GM23248 (cell line): ENCODE measurements around the gene MANF. TPM values are rescaled to one million over a fixed set of nuclear protein-coding genes. Genes with fewer than 3 reads are reported as not detected.

Experiments used
- DNase-seq: peaks from one replicate; pipeline ENCODE4 v3.0.0-alpha.2; 2015
- H2AFZ ChIP-seq: fragments of 200-600 bp; sonication (generic); 2 replicates; pipeline ENCODE4 v1.6.1; 2016; ENCODE audit warnings: antibody characterized with exemption
- H3F3A ChIP-seq: fragments of 200-600 bp; sonication (generic); 2 replicates; pipeline ENCODE4 v1.6.1; 2016; ENCODE audit warnings: mild to moderate bottlenecking, antibody characterized with exemption, mixed run types; ENCODE audit not compliant: insufficient read depth
- H3K27ac ChIP-seq: fragments of 200-600 bp; sonication (generic); 2 replicates; pipeline ENCODE4 v1.5.1; 2016; ENCODE audit warnings: mild to moderate bottlenecking
- H3K27me3 ChIP-seq: fragments of 200-600 bp; sonication (generic); replicated peaks from 2 replicates; pipeline ENCODE4 v1.6.1; 2016; ENCODE audit warnings: mild to moderate bottlenecking; ENCODE audit not compliant: insufficient read depth
- H3K36me3 ChIP-seq: fragments of 200-600 bp; sonication (generic); 2 replicates; pipeline ENCODE4 v1.6.1; 2016; ENCODE audit warnings: low read depth, mild to moderate bottlenecking
- H3K4me1 ChIP-seq: fragments of 200-600 bp; sonication (generic); 2 replicates; pipeline ENCODE4 v1.6.1; 2016; ENCODE audit warnings: mild to moderate bottlenecking; ENCODE audit not compliant: insufficient read depth
- H3K4me2 ChIP-seq: fragments of 200-600 bp; sonication (generic); one replicate; pipeline ENCODE4 v1.6.1; 2016; ENCODE audit warnings: mild to moderate bottlenecking; ENCODE audit not compliant: unreplicated experiment
- H3K4me3 ChIP-seq: fragments of 200-600 bp; sonication (generic); 2 replicates; pipeline ENCODE4 v1.5.1; 2016; ENCODE audit warnings: mild to moderate bottlenecking
- H3K79me2 ChIP-seq: fragments of 200-600 bp; sonication (generic); 2 replicates; pipeline ENCODE4 v1.6.1; 2016; ENCODE audit warnings: mild to moderate bottlenecking; ENCODE audit not compliant: insufficient read depth
- H3K9ac ChIP-seq: fragments of 200-600 bp; sonication (generic); 2 replicates; pipeline ENCODE4 v1.6.1; 2016; ENCODE audit warnings: mild to moderate bottlenecking
- H3K9me2 ChIP-seq: fragments of 200-600 bp; sonication (generic); 2 replicates; pipeline ENCODE4 v1.6.1; 2016; ENCODE audit warnings: mixed run types, mild to moderate bottlenecking, moderate library complexity; ENCODE audit not compliant: insufficient read depth
- H3K9me3 ChIP-seq: fragments of 200-600 bp; sonication (generic); one replicate; pipeline ENCODE4 v1.6.1; 2017; ENCODE audit warnings: low read depth
- H4K20me1 ChIP-seq: fragments of 200-600 bp; sonication (generic); 2 replicates; pipeline ENCODE4 v1.6.0; 2016; ENCODE audit not compliant: insufficient read depth
- EZH2 ChIP-seq: fragments of 200-600 bp; sonication (generic); IDR thresholded peaks from 2 replicates; pipeline ENCODE4 v1.6.1; 2018; ENCODE audit warnings: antibody characterized with exemption, mild to moderate bottlenecking; ENCODE audit not compliant: insufficient read depth, poor library complexity, severe bottlenecking
- EZH2phosphoT487 ChIP-seq: fragments of 200-600 bp; sonication (generic); IDR thresholded peaks from 2 replicates; pipeline ENCODE4 v1.6.1; 2018; ENCODE audit warnings: antibody characterized with exemption, moderate library complexity, mild to moderate bottlenecking, low read depth; ENCODE audit not compliant: insufficient read depth
- WGBS, 2 experiments: methylation state at CpG; one replicate each; pipeline ENCODE4 v1.1.6; 2015 to 2017; ENCODE audit warnings: low lambda C conversion rate in 2 of 2, low coverage in 1 of 2; ENCODE audit errors: missing lambda C conversion rate in 2 of 2; 5-methylcytosine and 5-hydroxymethylcytosine counted together
- in situ Hi-C: fragments of 300-500 bp; cut with MboI; formaldehyde crosslinking; loops from 2 replicates; pipeline ENCODE4 v1.15.0; 2020
- polyA plus RNA-seq: library from polyadenylated mRNA; unstranded; fragments of >200 nt; fragmentation: Nextera tagmentation; extraction: Ambion mirVana; gene quantifications from 2 replicates; pipeline ENCODE4 v1.2.1, GENCODE V29; 2016
- total RNA-seq: library from RNA; depleted of rRNA; stranded (reverse); fragments of >200 nt; shearing (Covaris generic); gene quantifications from 2 replicates; pipeline ENCODE4 v1.2.3, GENCODE V29; 2014

Gene MANF
- total and polyA plus RNA-seq, 2 experiments from 2014 or later = 31.1 to 61.2 TPM

- DNase-seq = no peak
- Histone ChIP-seq H3K36me3 (peaks cover 23% of the 10 kb centered on the region), H3K27ac (no peak overlapping the region), H3K79me2 (peaks cover 51% of the 10 kb centered on the region), H3K4me2 (no peak overlapping the region), H3K9ac (peak overlapping the region; percentile 47; the same call in 1 of the 2 replicates), H3K9me3 (no peaks in the 10 kb centered on the region), H3K4me3 (no peak overlapping the region), H3K27me3 (no peaks in the 10 kb centered on the region), H3K4me1 (peaks cover 19% of the 10 kb centered on the region), H3K9me2 (no peaks in the 10 kb centered on the region), H2AFZ (no peak overlapping the region), H3F3A (peaks cover 29% of the 10 kb centered on the region), H4K20me1 (no peaks in the 10 kb centered on the region; the same call in 1 of the 2 replicates)
- in situ Hi-C loops = no loop called here
- 72 to 73% methylated on average over 5 of the region's 5 CpGs for WGBS, 2 experiments
- no peak for TF ChIP-seq EZH2phosphoT487
- TF ChIP-seq EZH2 = no peak
These were observed 9.4 kb downstream of the MANF start for GRCh38 chr3:51394541-51394940.

- Histone ChIP-seq H3K27ac (no peak overlapping the region), H3K9me3 (no peaks in the 10 kb centered on the region), H4K20me1 (no peaks in the 10 kb centered on the region; the same call in 1 of the 2 replicates), H3K9me2 (no peaks in the 10 kb centered on the region), H3K27me3 (no peaks in the 10 kb centered on the region), H3K4me1 (peaks cover 19% of the 10 kb centered on the region), H3K4me3 (no peak overlapping the region), H2AFZ (no peak overlapping the region), H3K9ac (peak overlapping the region; percentile 10; the same call in 1 of the 2 replicates), H3K79me2 (peaks cover 51% of the 10 kb centered on the region), H3K4me2 (no peak overlapping the region), H3K36me3 (peaks cover 23% of the 10 kb centered on the region), H3F3A (peaks cover 24% of the 10 kb centered on the region)
- in situ Hi-C loops = no loop called here
- no peak for TF ChIP-seq EZH2phosphoT487
- no peak for TF ChIP-seq EZH2
- 78% methylated on average over 12 of the region's 12 CpGs for WGBS, 2 experiments
- DNase-seq = peak; percentile 30
These were observed 10.6 kb downstream of the MANF start for GRCh38 chr3:51395493-51396213.

- 95% methylated on average over 1 of the region's 1 CpG for WGBS, 2 experiments
- in situ Hi-C loops = no loop called here
- no peaks in the 10 kb centered on the region; the same call in 1 of the 2 replicates for H4K20me1 ChIP-seq
These were observed 11.3 kb downstream of the MANF start for GRCh38 chr3:51396401-51396800.

GRCh38 chr3:51397392-51397791 is 12.3 kb downstream of the MANF start:
- peaks cover 24% of the 10 kb centered on the region for H3F3A ChIP-seq
- H3K79me2 ChIP-seq = peaks cover 43% of the 10 kb centered on the region
- H3K4me3 ChIP-seq = no peak overlapping the region
- no peaks in the 10 kb centered on the region for H3K27me3 ChIP-seq
- in situ Hi-C loops = no loop called here
- WGBS, 2 experiments = 52 to 62% methylated on average over 5 of the region's 5 CpGs
- H3K36me3 ChIP-seq = peaks cover 23% of the 10 kb centered on the region
- H3K9ac ChIP-seq = 0 out of 2 replicates have a peak overlapping the region, but pooled peaks have one; percentile 7
- TF ChIP-seq EZH2 (no peak), EZH2phosphoT487 (no peak)
- H3K4me2 ChIP-seq = no peak overlapping the region
- no peaks in the 10 kb centered on the region for H3K9me3 ChIP-seq
- H2AFZ ChIP-seq = no peak overlapping the region
- H3K27ac ChIP-seq = no peak overlapping the region
- H3K4me1 ChIP-seq = peaks cover 15% of the 10 kb centered on the region
- DNase-seq = no peak
- H4K20me1 ChIP-seq = no peaks in the 10 kb centered on the region; the same call in 1 of the 2 replicates
- H3K9me2 ChIP-seq = no peaks in the 10 kb centered on the region

More at GRCh38 chr3:51396401-51396800, 11.3 kb downstream of the MANF start:
- Histone ChIP-seq H2AFZ (no peak overlapping the region), H3K4me1 (peaks cover 19% of the 10 kb centered on the region), H3K9me2 (no peaks in the 10 kb centered on the region), H3K9me3 (no peaks in the 10 kb centered on the region), H3F3A (peaks cover 24% of the 10 kb centered on the region), H3K4me3 (no peak overlapping the region), H3K79me2 (peaks cover 51% of the 10 kb centered on the region), H3K36me3 (peaks cover 23% of the 10 kb centered on the region), H3K4me2 (no peak overlapping the region), H3K9ac (peak overlapping the region; percentile 10), H3K27ac (no peak overlapping the region), H3K27me3 (no peaks in the 10 kb centered on the region)
- TF ChIP-seq EZH2 = no peak
- no peak for TF ChIP-seq EZH2phosphoT487
- no peak for DNase-seq
